WTC11 (cell line): ENCODE data around the gene GK2.

ENCODE experiments used
- ATF6 ChIP-seq: sonication (generic); formaldehyde crosslinking; IDR thresholded peaks from 2 replicates; pipeline ENCODE4 v1.8.1; 2023; ENCODE audit warnings: mild to moderate bottlenecking, missing genetic modification reagents
- CREB1 ChIP-seq: sonication (generic); formaldehyde crosslinking; IDR thresholded peaks from 2 replicates; pipeline ENCODE4 v1.8.0; 2023; ENCODE audit warnings: mild to moderate bottlenecking, missing genetic modification reagents
- CTCF ChIP-seq: fragments of 200-600 bp; IDR thresholded peaks from 2 replicates; pipeline ENCODE4 v1.8.0; 2022; ENCODE audit warnings: antibody characterized with exemption
- GABPB1 ChIP-seq: sonication (generic); formaldehyde crosslinking; IDR thresholded peaks from 2 replicates; pipeline ENCODE4 v1.8.1; 2023; ENCODE audit warnings: mild to moderate bottlenecking, missing genetic modification reagents
- KAT7 ChIP-seq: sonication (generic); formaldehyde crosslinking; IDR thresholded peaks from 2 replicates; pipeline ENCODE4 v1.8.1; 2023; ENCODE audit warnings: missing genetic modification reagents, mild to moderate bottlenecking, borderline replicate concordance
- MYBL2 ChIP-seq: sonication (generic); formaldehyde crosslinking; IDR thresholded peaks from 2 replicates; pipeline ENCODE4 v1.8.1; 2023; ENCODE audit warnings: mild to moderate bottlenecking, moderate library complexity, missing genetic modification reagents
- TCF7 ChIP-seq: sonication (generic); formaldehyde crosslinking; IDR thresholded peaks from 2 replicates; pipeline ENCODE4 v1.8.0; 2022; ENCODE audit warnings: mild to moderate bottlenecking, low read depth, missing genetic modification reagents, moderate library complexity
- TF ChIP-seq, protein P1 (sequence below): fragments of 250-450 bp; sonication (Bioruptor Pico); IDR thresholded peaks from 2 replicates; pipeline ENCODE4 v1.9.0; 2021; ENCODE audit warnings: mild to moderate bottlenecking

DNA sequence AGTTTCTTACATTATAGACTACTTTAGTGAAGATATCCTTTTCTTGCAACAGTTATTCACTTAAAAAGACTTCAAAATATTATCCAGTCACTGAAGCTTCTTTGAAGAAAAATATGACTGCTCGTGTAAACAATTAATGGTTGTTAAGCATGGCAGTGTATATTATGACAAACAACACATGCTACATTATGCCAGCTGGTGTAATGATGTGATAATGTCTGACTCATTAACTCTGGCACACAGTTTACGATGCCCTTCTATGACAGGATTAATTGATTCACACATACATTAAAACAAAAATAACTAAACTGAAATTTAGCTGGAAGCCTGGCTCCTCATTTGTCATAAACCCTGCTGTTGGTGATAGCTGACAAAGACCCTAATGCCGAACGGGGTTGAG, 22.4 kb downstream of the GK2 start:
- no peak for TF ChIP-seq CTCF
- no peak for TF ChIP-seq KAT7 (CRISPR knock-in tag)
- TF ChIP-seq MYBL2 (CRISPR knock-in tag) = no peak
- TF ChIP-seq ATF6 (CRISPR knock-in tag) = no peak
- TF ChIP-seq GABPB1 (CRISPR knock-in tag) = no peak
- no peak for TF ChIP-seq CREB1 (CRISPR knock-in tag)
- TF ChIP-seq, protein P1, sequence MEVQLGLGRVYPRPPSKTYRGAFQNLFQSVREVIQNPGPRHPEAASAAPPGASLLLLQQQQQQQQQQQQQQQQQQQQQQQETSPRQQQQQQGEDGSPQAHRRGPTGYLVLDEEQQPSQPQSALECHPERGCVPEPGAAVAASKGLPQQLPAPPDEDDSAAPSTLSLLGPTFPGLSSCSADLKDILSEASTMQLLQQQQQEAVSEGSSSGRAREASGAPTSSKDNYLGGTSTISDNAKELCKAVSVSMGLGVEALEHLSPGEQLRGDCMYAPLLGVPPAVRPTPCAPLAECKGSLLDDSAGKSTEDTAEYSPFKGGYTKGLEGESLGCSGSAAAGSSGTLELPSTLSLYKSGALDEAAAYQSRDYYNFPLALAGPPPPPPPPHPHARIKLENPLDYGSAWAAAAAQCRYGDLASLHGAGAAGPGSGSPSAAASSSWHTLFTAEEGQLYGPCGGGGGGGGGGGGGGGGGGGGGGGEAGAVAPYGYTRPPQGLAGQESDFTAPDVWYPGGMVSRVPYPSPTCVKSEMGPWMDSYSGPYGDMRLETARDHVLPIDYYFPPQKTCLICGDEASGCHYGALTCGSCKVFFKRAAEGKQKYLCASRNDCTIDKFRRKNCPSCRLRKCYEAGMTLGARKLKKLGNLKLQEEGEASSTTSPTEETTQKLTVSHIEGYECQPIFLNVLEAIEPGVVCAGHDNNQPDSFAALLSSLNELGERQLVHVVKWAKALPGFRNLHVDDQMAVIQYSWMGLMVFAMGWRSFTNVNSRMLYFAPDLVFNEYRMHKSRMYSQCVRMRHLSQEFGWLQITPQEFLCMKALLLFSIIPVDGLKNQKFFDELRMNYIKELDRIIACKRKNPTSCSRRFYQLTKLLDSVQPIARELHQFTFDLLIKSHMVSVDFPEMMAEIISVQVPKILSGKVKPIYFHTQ (CRISPR knock-in tag) = no peak
- TF ChIP-seq TCF7 (CRISPR knock-in tag) = no peak
